Muscle of leg (tissue), 11 donors: ENCODE results near the gene DCP1B. TPM values are rescaled to one million over a fixed set of nuclear protein-coding genes. Genes with fewer than 3 reads are reported as not detected.
A peak's percentile ranks its signal among the peaks of the same experiment; 100 is the strongest.

ENCODE experiments used
- DNase-seq: peaks from one replicate; pipeline ENCODE4 v3.0.0; 2013
- H3K27ac ChIP-seq: one replicate; pipeline ENCODE4 v1.5.1; 2013; ENCODE audit warnings: mild to moderate bottlenecking, low read length, control low read depth
- H3K27me3 ChIP-seq: one replicate; pipeline ENCODE4 v1.6.1; 2013; ENCODE audit warnings: low read length; ENCODE audit not compliant: control insufficient read depth, insufficient read depth
- H3K36me3 ChIP-seq: one replicate; pipeline ENCODE4 v1.6.1; 2013; ENCODE audit warnings: low read length; ENCODE audit not compliant: control insufficient read depth, insufficient read depth
- H3K4me1 ChIP-seq: one replicate; pipeline ENCODE4 v1.6.1; 2013; ENCODE audit warnings: low read length; ENCODE audit not compliant: control insufficient read depth, insufficient read depth
- H3K4me3 ChIP-seq: one replicate; pipeline ENCODE4 v1.5.1; 2013; ENCODE audit warnings: low read length, control low read depth
- H3K9me3 ChIP-seq: replicated peaks from 2 replicates; pipeline ENCODE4 v1.6.1; 2013; ENCODE audit warnings: low read depth, low read length; ENCODE audit not compliant: control insufficient read depth
- WGBS: methylation state at CpG from one replicate; pipeline ENCODE4 v1.1.5; 2013; ENCODE audit warnings: missing lambda C conversion rate; ENCODE audit not compliant: insufficient coverage; 5-methylcytosine and 5-hydroxymethylcytosine counted together
- polyA plus RNA-seq, 8 donors: library from polyadenylated mRNA; unstranded; fragments of 120-200 nt; gene quantifications; one replicate each; pipeline versions ENCODE4 v1.2.1 to v1.2.3, GENCODE V29; 2013; ENCODE audit warnings: inconsistent platforms in 1 of 8, low replicate concordance in 1 of 8; ENCODE audit not compliant: insufficient read length in 8 of 8, insufficient read depth in 1 of 8
- total RNA-seq: library from RNA; stranded (reverse); fragments of 120-200 nt; gene quantifications from one replicate; pipeline ENCODE4 v1.2.4, GENCODE V29; 2013

The DCP1B gene
- total and polyA plus RNA-seq, 9 donors: 8.3 to 13.1 (median 11.1) TPM

DNA sequence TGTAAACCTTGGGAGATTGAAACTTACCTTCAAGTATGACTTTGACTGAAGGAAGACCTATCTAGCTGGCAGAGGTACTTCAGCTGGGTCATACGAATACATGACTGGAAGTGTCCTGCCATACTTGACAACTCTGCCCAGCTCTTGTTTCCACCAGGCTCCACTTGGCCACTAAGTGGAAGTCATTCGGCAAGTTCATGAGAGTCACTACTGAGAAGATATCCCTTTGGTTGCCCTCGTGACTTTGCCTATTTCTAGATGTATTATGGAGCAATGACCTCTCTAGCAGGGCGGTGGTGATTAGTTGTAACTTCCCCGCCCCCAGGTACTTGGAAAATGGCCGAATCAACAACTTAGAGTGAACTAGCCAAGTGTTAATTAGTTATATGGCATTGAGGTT is 39.9 kb upstream of the DCP1B start:
- H3K27me3 ChIP-seq: peaks cover 28% of the 10 kb centered on the region
- H3K36me3 ChIP-seq: no peaks in the 10 kb centered on the region
- no peak overlapping the region for H3K4me3 ChIP-seq
- 78% methylated on average over 3 of the region's 6 CpGs for WGBS
- no peaks in the 10 kb centered on the region for H3K4me1 ChIP-seq
- H3K27ac ChIP-seq: no peak overlapping the region
- no peaks in the 10 kb centered on the region for H3K9me3 ChIP-seq
- no peak for DNase-seq

DNA sequence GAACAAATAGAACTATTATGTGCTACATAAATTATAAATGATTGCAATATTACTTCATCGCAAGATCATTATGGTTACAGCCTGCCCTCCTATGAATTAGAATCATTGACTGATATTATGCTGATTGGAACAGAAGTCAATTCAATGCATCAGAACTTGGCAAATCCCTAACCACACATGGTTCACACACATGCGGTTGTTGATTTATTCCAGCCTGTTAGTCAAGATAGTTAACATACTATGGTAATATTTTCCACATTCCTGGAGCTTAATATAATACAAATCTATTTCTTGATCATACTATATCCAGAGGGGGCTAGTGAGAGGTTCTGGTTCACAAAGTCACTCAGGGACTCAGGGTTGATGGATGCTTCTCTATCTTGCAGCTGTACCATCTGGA is 38.8 kb upstream of the DCP1B start:
- no peak overlapping the region for H3K4me3 ChIP-seq
- H3K36me3 ChIP-seq: no peaks in the 10 kb centered on the region
- WGBS: no CpG with 5 or more reads among the region's 2 CpGs
- no peak overlapping the region for H3K27ac ChIP-seq
- DNase-seq: no peak
- H3K27me3 ChIP-seq: peaks cover 21% of the 10 kb centered on the region
- no peaks in the 10 kb centered on the region for H3K4me1 ChIP-seq
- H3K9me3 ChIP-seq: no peaks in the 10 kb centered on the region

DNA sequence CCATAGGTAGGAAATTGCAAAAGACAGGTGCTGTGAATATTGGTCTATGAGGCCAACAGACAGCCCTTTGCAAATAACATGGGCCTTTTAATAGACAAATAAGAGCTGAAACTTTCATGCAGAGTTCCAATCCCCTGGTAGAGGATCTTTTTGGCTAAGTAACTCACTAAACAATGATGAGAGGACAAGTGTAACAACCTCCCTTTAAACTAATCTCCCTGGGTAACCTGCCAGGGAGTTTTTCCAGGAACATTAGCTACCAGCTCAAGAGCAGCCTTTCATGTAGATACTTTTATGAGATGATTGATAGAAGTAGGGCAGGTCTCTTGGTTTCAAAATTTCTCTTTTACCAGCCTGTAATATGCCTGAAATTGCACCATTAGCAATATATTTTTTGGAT is 34.8 kb upstream of the DCP1B start:
- no peaks in the 10 kb centered on the region for H3K9me3 ChIP-seq
- no peak for DNase-seq
- peaks cover 10% of the 10 kb centered on the region for H3K4me1 ChIP-seq
- no peaks in the 10 kb centered on the region for H3K36me3 ChIP-seq
- peaks cover 29% of the 10 kb centered on the region for H3K27me3 ChIP-seq
- H3K4me3 ChIP-seq: no peak overlapping the region
- no peak overlapping the region for H3K27ac ChIP-seq

DNA sequence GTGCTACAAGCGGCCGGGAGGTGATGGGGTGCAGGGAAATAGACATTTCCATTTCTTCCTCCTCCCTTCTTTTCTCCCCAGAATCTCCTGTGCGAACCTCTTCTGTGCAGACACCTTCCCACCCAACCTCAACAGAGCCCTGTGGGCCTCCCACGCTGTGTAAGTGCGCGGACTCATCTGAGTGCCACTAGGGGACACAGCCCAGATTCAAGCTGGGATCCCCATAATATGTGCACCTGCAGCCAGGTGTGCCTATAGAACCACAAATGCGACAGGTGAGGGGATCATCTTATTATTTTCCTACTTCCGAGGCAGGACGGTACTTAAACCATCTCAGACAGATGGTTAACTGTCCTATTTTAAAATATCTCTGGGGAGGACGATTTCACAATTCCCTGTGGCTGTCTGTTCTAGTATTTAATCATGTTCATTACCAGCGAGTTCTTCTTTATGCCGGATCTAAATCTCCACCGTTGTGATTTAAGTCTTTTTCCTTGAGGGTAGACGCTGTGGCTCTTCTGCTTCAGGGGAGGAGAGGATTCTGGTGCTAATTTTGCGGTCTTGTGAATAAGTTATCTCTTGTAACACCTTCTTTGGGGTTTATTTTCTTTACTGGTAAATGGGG is 31.3 kb upstream of the DCP1B start:
- WGBS: 49% methylated on average over 4 of the region's 15 CpGs
- H3K9me3 ChIP-seq: no peaks in the 10 kb centered on the region

DNA sequence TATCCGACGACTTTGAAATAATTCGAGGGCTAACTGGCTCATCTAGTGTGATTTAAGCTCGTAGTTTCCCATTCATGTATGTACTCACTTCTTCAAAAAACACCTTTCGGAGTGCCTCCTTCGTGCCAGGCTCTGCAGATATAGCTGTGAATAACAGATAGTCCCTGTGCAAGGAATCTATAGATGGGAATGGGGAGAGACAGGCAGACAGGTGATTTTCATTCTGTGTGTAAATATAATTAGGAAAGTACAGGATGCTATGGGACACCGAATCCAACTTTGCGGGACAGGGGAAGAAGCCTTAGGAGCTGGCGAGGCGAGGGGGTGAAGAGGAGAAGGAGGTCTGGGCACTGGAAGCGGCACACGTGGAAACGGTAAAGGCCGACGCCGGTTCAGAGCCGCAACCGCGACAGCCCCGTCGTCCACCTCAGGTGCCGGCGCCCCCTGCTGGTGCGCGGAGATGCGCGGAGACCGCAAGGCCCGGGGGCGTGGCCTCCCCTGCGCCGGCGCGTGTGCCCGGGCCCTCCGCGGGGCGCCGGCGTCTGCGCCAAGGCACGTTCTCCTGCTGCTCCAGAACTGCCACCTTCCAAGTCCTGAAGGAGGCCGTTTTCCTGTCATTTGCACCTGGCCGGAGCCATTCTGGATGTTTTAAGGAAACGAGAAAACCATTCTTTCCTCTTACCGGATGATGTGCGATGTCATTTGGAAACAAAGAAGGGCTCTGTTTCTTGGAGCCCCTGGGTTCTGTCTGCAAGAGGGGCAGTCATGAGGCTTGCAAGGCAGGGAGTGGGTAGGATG is 30.6 kb upstream of the DCP1B start:
- WGBS: 2% methylated on average over 35 of the region's 47 CpGs
- H3K9me3 ChIP-seq: no peaks in the 10 kb centered on the region
- peaks cover 50% of the 10 kb centered on the region for H3K27me3 ChIP-seq
- H3K4me3 ChIP-seq: peak overlapping the region; percentile 35
- peaks cover 10% of the 10 kb centered on the region for H3K4me1 ChIP-seq
- H3K27ac ChIP-seq: no peak overlapping the region
- DNase-seq: peak; percentile 87
- no peaks in the 10 kb centered on the region for H3K36me3 ChIP-seq

More for the DNA sequence above, 31.3 kb upstream of the DCP1B start:
- Histone ChIP-seq H3K4me3 (no peak overlapping the region), H3K4me1 (peaks cover 10% of the 10 kb centered on the region), H3K36me3 (no peaks in the 10 kb centered on the region), H3K27ac (no peak overlapping the region), H3K27me3 (peaks cover 47% of the 10 kb centered on the region)
- no peak for DNase-seq

DNA sequence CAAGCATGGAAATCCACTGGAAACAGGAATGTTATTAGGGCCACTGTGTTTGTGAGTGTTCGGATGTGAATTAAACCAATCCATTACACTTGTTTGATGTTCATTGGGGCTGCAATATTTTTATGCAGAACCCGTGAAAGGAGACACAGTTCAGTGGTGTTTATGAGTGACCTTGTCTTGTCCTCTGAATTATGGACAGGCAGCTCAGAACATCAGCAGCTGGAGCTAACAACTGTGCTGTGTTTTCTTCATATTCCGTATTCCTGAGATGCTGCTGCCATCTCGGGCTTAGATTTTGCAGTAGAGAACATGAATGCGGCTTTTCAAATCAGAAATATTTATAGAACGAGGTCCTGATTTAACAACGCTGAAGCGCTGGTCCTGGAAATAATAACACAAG is 28.2 kb upstream of the DCP1B start:
- Histone ChIP-seq H3K36me3 (no peaks in the 10 kb centered on the region), H3K4me1 (peaks cover 10% of the 10 kb centered on the region), H3K4me3 (no peak overlapping the region), H3K27me3 (peaks cover 51% of the 10 kb centered on the region), H3K9me3 (no peaks in the 10 kb centered on the region), H3K27ac (no peak overlapping the region)
- DNase-seq: no peak
- 86% methylated on average over 5 of the region's 8 CpGs for WGBS

DNA sequence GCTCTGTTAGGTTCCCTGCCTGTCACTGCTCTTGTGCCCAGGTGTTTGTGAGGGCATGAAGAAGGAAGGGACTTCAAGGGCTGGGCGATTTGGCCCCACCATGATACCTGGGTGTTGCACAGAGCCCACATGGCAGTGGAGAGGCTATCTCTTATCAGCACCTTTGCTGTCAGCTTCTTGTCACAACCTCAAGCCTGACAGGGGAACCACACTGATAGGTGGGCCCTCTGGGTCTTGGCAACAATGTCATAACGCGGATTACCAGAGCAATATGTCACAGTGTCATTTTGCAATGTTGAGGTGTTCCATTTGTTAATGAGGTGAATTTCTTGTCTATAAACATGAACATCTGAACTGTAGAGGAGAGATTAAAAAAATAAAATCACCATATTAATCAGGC is 25.6 kb upstream of the DCP1B start:
- H3K27me3 ChIP-seq: peaks cover 39% of the 10 kb centered on the region
- peaks cover 5% of the 10 kb centered on the region for H3K4me1 ChIP-seq
- 88% methylated on average over 1 of the region's 3 CpGs for WGBS
- no peaks in the 10 kb centered on the region for H3K9me3 ChIP-seq
- no peaks in the 10 kb centered on the region for H3K36me3 ChIP-seq
- DNase-seq: no peak
- H3K27ac ChIP-seq: no peak overlapping the region
- H3K4me3 ChIP-seq: no peak overlapping the region

DNA sequence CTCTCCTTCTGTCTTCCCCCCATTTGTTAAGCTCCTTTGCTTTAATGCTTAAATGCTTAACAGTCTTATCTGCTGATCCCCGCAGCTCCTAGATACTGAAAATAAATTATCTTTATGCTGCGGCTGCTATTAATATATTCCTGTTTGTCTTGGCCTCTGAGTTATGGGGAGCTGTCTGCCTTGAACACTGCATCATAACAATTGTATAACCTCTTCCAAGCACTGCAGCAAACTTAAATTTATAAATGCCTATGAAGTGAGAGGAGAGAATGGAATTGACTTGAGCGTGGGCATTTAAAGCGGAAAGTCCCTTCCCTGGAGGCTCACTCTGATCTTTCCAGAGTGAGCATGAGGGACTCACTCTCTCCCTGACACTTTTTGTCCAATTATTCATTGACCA is 23.1 kb upstream of the DCP1B start:
- no peak overlapping the region for H3K4me3 ChIP-seq
- no peaks in the 10 kb centered on the region for H3K9me3 ChIP-seq
- no peaks in the 10 kb centered on the region for H3K4me1 ChIP-seq
- H3K27ac ChIP-seq: no peak overlapping the region
- peaks cover 31% of the 10 kb centered on the region for H3K27me3 ChIP-seq
- no peaks in the 10 kb centered on the region for H3K36me3 ChIP-seq
- no CpG with 5 or more reads among the region's 4 CpGs for WGBS
- DNase-seq: no peak

DNA sequence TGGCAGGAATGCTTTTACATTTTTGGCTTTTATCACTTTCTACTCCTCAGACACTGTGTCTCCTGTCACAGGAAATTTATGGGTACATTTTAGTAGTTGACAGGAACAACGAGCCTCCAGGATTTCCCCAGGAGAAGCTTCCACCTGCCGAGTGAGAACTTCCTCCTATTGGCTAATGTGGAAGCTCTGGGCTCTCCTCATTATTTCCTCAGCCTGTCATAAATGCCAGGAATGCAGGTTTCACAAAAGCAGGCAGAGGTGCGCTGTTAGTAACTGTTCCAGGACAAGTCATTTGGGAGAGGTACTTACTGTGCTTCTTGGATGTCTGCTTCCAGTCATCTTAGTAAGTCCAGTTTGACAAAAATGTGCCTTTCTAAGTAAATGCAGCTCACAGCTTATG is 19.1 kb upstream of the DCP1B start:
- 10% methylated on average over 3 of the region's 3 CpGs for whole genome bisulfite sequencing
- H3K4me3 ChIP-seq: no peak overlapping the region
- no peak overlapping the region for H3K27ac ChIP-seq
- H3K9me3 ChIP-seq: no peaks in the 10 kb centered on the region
- no peaks in the 10 kb centered on the region for H3K4me1 ChIP-seq
- H3K27me3 ChIP-seq: peaks cover 17% of the 10 kb centered on the region
- no peaks in the 10 kb centered on the region for H3K36me3 ChIP-seq
- DNase-seq: no peak

DNA sequence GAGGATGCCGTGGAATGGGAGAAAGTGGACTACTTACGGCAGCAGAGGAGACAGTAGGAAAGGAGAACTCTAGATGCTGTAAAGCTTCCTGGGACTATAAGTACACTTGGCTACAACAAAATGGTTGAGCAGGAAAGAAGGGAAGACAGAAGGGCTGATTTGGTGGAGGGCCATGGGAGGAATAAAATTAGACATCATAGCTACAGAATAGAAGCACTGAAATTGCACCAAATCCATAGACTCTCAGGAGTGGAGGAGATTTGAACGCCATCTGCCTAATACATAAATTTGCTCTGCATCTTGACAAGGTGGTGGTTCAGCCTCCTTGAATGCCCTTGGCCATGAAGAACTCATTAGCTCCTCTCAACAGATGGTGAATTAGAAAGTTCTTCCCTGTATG is 16.3 kb upstream of the DCP1B start:
- H3K4me3 ChIP-seq: no peak overlapping the region
- H3K27me3 ChIP-seq: peaks cover 14% of the 10 kb centered on the region
- H3K4me1 ChIP-seq: peaks cover 3% of the 10 kb centered on the region
- H3K36me3 ChIP-seq: no peaks in the 10 kb centered on the region
- WGBS: 83% methylated on average over 2 of the region's 3 CpGs
- H3K27ac ChIP-seq: no peak overlapping the region
- no peaks in the 10 kb centered on the region for H3K9me3 ChIP-seq
- DNase-seq: no peak
